AG09309 (cell line): ENCODE measurements around the gene SFTPB.
A peak's percentile ranks its signal among the peaks of the same experiment; 100 is the strongest.
"Not testable (repeated sequence)": the region's sequence is repeated elsewhere in the genome, so short reads cannot be mapped to it uniquely, and the experiment has no call there.

Experiments
- DNase-seq: peaks from one replicate; pipeline ENCODE4 v3.0.0-alpha.2; 2010; ENCODE audit warnings: low read depth
- H3K4me3 ChIP-seq: 2 replicates; pipeline ENCODE4 v1.5.1; 2011; ENCODE audit warnings: mild to moderate bottlenecking, low read depth, low read length, moderate library complexity; ENCODE audit not compliant: control insufficient read depth
- TF ChIP-seq, protein P1 (sequence below): IDR thresholded peaks from 2 replicates; pipeline ENCODE4 v1.5.1; 2011; ENCODE audit warnings: mild to moderate bottlenecking, low read depth, low read length, inconsistent platforms; ENCODE audit not compliant: insufficient read depth, control insufficient read depth; ENCODE audit errors: missing control alignments

Gene SFTPB

DNA sequence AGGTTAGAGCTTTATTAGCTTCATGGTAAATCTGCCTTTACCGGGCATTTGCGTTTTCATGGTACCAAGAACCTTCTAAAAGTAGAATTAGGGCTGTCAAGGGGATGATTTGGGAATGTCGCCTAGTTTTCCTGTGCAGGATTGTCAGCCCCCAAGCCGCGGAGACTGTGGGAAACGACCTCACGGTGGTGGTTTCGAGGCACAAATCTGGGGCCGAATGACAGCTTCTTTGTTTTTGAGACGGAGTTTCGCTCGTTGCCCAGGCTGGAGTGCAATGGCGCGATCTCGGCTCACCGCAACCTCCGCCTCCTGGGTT, 52.6 kb downstream of the SFTPB start:
- no peak overlapping the region for H3K4me3 ChIP-seq
- TF ChIP-seq, protein P1, sequence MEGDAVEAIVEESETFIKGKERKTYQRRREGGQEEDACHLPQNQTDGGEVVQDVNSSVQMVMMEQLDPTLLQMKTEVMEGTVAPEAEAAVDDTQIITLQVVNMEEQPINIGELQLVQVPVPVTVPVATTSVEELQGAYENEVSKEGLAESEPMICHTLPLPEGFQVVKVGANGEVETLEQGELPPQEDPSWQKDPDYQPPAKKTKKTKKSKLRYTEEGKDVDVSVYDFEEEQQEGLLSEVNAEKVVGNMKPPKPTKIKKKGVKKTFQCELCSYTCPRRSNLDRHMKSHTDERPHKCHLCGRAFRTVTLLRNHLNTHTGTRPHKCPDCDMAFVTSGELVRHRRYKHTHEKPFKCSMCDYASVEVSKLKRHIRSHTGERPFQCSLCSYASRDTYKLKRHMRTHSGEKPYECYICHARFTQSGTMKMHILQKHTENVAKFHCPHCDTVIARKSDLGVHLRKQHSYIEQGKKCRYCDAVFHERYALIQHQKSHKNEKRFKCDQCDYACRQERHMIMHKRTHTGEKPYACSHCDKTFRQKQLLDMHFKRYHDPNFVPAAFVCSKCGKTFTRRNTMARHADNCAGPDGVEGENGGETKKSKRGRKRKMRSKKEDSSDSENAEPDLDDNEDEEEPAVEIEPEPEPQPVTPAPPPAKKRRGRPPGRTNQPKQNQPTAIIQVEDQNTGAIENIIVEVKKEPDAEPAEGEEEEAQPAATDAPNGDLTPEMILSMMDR: no peak
- no peak for DNase-seq

DNA sequence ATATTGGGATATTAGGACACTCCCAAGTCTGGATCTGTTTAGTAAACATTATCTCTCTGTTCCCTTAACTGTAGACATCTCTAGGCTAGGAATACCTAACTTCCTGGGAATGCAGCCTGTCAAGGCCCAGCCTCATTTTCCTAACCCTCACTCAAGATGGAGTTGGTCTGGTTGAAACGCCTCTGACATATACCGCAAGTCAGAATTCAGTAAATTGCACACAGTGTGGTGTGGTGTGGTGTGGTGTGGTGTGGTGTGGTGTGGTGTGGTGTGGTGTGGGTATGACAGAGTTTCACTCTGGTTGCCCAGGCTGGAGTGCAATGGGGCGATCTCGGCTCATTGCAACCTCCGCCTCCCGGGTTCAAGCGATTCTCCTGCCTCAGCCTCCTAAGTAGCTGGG, 53.2 kb downstream of the SFTPB start:
- not testable (repeated sequence) for H3K4me3 ChIP-seq, DNase-seq

DNA sequence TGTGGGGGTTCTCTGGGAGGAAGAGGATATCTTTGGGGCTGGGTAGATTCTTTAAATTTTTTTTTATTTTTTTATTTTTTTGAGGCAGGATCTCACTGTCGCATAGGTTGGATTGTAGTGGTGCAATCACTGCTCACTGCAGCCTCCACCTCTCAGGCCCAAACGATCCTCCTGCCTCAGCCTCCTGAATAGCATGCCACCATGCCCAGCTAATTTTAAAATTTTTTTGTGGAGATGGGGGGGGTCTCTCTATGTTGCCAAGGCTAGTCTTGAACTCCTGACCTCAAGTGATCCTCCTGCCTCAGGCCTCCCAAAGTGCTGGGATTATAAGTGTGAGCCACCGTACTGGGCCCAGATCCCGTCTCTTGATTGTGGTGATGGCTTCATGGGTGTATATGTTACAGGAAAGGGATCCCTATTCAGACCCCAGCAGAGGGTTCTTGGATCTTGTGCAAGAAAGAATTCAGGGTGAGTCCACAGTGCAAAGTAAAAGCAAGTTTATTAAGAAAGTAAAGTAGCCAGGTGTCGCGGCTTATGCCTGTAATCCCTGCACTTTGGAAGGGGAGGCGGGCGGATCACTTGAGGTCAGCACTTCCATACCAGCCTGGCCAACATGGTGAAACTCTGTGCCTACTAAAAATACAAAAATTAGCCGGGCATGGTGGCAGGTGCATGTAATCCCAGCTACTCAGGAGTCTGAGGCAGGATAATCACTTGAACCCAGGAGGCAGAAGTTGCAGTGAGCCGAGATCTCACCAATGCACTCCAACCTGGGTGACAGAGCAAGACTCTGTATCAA, 54.1 kb downstream of the SFTPB start:
- no peak for DNase-seq
- H3K4me3 ChIP-seq: no peak overlapping the region
- TF ChIP-seq, protein P1: no peak

DNA sequence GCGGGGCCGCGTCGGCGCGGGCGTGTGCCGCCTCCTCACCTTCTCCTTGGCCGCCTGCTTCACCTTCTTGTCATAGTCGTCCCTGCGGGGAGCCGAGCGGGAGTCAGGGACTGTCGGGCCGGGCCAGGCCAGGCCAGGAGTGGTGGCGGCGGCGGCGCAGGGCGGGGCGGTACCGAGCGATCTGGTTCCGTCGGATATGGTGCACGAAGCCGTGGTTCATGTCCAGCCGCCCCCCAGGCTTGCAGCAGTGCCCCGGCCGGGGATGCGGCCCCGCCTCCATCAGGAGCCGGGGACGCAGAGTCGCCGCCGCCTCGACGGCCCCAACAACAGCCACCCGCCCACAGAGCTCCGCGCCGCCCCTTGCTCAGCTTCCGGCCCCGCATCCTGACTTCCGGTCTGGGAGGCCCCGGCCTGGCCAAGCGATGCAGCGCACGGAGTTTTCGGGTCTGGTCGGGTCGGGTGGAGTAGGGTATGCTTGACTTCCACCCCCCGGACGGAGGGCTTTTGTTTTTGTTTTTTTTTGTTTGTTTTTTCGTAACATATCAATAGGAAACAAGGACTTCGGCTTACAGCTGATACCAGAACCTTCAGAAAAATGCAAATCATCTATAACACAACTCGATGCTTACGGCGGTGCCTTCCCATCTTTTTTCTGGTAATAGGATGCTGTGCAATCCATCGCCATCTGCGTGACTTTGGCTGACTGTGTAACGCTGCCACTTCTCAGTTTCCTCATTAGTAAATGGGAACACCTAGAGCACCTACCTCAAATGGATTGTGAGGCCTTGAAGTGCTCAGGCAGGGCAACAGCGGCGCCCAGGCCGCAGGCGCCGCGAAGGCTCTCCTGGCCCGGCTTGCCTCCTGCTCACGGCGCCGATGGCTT, 56.1 kb downstream of the SFTPB start, which contains the start of gene C2orf68:
TSS of gene C2orf68 (minus strand) at position 362 of the 883 bp plus-strand sequence. CDS start at position 280, 82 bp downstream.
- no peak for DNase-seq
- TF ChIP-seq, protein P1: no peak
- H3K4me3 ChIP-seq: peak within 1 kb of the TSS; percentile 74

DNA sequence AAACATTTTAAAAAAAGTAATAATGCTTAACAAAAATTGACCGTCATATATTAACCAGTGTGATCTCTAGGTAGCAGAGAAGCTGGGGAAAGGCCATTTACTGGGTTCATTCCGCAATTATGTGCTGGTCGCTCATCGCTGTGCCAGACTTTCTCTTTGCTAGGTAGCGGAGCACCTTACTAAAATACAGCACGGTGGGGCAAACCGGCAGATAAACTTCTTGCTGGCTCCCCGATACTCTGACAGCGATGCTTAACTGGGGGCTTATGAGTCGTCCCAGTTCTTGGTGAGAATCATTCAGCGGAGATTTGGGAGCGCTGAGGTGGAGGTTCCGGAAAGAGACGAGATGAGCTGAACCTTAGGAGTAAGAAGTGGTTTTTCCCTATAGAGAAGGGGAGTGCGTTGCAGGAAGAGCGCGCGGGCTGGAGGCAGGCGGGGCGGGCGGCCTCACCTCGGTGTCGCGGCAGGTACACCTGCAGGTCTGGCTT, 56.7 kb downstream of the SFTPB start:
- DNase-seq: no peak
- TF ChIP-seq, protein P1: no peak
- peak overlapping the region; percentile 74 for H3K4me3 ChIP-seq
